Fibroblast of skin of scalp (primary cell): Measurements from ENCODE around the gene ABI3BP.

Source experiments
- DNase-seq: peaks from one replicate; pipeline ENCODE4 v3.0.0-alpha.2; 2013

Gene ABI3BP

GRCh38 chr3:100941041-100941440 is 52.2 kb downstream of the ABI3BP start:
- no peak for DNase-seq

DNA sequence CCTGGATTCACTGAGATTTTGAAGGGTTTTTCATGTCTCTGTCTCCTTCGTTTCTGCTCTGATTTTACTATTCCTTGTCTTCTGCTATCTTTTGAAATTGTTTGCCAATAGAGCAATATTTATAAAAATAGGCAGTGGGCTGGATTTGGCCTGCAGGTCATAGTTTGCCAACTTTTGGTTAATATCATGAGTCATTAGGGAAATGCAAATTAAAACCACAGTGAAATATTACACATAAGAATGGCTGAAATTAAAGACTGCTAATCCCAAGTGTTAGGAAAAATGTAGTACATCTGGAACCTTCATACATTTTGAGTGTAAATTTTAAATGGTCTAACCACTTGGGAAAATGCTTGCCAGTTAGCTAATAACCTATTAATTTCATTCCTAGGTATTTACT is 56.3 kb downstream of the ABI3BP start:
- no peak for DNase-seq

- DNase-seq = peak; percentile 51
Observed at GRCh38 chr3:100932491-100932890, 60.7 kb downstream of the ABI3BP start.

GRCh38 chr3:100928638-100929428 is 64.4 kb downstream of the ABI3BP start:
- DNase-seq = peak; percentile 94

DNA sequence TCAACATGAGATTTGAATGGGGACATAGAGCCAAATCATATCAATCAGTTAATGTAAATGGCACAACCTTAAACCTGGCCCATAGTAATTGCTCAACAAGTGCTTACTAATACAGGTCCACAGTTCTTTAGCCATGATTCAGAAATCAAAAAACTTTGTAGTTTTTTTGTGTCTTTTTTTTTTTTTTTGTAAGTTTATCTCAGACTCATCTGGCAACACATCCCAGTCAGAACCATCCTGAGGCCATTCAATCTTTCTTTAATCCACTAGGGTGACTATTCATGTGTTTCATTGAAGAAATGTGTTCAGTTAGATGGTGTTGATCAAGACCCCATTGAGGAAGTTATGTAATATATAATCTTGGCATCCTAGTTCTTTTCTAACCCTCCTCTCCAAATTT is 65.4 kb downstream of the ABI3BP start:
- DNase-seq = no peak

DNA sequence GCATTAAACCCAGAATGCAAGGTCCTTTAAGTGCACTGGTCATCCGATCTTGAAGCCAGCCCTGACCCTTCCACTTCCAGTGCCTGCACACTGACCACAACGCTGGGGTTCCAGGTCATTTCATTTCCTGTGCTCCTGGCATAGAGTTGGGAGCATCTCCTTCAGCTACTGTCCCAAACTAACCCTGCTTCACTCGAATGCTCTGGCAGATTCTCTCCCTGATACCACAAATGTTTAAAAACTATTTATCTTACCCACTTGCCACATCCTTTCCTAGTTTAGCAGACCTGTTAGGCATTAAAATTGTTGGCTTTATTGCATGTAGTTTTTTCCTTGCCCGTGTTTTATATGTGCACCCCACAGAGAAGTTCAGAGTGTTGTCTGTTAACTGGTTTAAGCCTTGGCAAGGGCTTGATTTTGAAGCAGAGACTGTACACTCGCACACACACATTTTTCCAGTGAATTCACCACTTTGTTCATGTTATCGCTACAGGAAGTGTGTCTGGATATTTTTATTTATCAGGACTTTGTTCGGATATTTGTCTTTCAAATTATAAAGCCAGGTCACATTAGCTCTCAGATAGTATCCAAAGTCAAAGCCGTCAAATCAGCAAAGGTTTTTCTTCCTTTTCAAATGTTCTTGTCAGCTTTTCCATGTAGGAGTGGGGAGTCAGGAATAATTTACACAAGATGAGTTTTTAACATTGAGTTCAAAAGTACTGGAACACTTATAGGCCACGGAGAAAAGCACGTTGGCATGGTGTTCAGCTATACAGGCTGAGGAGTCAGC is 77.3 kb downstream of the ABI3BP start:
- no peak for DNase-seq

DNA sequence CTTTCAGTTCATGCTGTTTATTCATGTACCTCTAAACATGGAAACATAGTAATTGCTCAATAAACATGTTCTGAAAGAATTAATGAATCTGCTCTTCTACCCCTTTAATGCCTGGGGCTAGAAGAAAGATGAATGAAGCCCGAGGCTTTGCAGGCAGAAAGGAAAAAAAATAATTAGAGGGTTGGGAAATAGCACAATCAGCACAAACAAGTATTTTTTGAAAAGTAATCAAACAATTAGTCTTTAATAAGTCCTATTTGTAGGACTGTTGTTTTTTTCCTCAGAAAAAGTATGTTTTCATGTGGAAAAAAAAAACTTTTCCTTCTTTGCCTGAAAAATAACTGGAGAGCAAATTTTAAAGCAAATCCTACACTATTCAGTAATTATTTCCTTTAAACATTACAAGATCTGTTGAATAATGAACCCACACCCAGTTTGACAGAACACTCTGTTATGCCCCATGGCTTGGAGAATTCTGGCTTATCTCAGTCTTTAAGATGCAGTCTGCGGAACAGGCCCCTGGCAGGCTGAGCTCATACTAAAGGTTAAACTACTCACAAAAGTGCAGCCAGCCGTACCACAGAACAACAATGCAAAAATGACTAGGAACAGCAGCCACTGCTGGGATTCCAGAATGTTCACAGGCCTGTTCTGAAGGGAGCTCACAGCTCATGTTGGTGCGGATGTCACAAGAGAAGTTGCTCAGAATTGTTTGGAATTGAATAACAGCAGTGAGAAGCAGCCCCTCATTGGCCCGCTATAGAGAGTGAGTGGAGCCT is 79.2 kb downstream of the ABI3BP start:
- no peak for DNase-seq

DNA sequence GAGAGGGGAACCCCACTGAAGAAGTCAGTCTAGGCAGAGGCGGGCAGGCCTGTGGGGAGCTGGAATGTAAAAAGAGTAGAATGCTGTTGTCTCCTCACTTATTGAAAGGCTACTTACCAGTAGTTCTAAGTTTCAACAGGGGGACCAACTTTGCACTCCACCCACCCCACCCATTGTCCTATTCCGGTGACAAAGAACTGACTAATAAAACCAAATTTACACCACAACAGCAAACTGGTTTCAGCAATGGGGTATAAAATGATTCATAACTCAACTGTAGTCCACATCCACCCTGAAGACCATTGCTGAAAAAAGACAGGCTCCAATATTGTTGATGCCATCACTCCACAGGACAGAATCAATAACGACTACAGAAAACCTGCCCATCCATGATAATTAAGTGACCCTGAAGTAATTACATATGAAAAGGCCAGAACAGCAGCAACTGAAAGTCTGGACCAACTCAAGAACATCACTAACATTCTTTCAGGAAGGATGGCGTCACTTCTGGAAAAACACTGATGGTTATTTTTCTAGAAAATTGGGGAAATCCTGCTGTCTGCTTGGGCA is 80.2 kb downstream of the ABI3BP start:
- DNase-seq = no peak

GRCh38 chr3:100912571-100912970 is 80.7 kb downstream of the ABI3BP start:
- no peak for DNase-seq

DNA sequence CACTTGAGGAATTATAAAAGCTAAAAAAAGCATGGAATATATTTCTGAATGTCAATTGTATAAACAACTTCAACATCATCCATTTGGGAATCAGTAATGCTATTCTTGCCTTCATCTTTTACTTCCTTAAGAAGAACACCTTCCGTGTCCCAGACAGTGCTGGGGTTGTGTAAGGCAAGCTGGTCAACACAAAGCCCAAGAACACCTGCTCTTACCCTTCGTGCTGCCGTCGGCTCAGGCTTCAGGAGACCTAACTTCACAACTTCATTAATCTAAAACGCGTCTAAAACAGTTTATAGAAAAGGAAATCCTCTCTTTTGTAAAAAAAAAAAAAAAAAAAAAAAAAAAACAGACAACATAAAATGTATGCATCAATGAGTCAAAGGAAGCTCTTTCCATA is 81.3 kb downstream of the ABI3BP start:
- DNase-seq = no peak

GRCh38 chr3:100910986-100911385 is 82.2 kb downstream of the ABI3BP start:
- DNase-seq = no peak

- peak; percentile 95 for DNase-seq
Observed at GRCh38 chr3:100902572-100902971, 90.6 kb downstream of the ABI3BP start.

DNA sequence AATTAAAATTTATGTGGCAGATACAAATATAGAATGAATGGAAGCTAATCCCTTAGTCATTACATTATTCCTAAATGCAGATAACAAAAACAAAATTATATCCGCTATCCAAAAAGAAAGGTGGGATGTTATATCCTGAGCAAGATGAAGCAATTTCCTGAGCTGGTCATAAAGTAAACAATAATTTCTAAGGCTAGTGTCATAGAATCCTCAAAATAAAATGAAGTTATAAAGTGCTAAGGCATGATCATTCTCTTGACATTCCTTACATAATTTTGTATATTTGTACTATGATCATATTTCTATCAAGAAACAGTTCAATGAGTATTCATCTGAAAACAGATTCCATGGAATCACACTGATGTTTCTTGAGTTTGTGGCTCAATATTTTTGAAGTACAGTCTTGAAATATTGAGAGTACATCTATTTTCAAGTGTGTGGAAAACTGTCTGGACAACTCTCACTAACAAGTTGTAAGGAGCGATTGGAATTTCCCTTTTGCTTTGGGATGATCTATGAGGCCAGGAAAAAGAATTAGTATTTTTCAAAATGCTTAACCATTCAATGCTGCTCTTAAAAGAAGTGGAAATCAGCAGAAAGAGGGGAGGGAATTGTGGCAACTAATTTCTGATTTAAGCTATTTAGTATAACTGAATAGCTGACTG is 92.4 kb downstream of the ABI3BP start:
- peak; percentile 36 for DNase-seq

DNA sequence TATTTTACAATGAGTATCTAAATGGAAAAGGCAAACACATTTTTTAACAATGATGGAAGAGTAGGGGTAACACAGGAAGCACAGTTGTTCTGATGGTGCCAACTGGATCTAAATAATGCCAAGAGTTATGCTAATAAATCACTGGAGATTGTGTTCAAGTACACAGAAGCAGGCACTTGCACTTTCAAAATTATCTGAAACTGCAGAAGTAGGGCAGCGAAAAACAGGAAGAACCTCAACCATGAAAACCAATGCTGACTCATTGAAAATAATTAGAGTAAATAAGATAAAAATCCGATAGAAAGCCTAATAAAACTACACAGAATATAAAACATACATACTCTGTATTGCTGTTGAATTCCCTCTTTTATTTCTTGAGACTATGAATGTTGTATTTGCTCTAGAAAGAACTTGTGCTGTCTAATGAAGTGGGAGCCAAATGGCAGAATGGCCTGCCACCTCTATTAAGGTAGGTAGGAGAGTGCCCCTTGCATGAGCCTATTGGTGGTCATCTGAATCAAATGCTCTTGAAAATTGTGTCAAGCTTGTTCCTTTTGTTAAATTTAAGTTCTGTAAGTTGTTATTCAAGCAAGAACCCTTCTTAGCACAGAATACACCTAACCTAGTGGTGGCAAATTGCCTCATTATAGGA is 93.7 kb downstream of the ABI3BP start:
- no peak for DNase-seq

DNA sequence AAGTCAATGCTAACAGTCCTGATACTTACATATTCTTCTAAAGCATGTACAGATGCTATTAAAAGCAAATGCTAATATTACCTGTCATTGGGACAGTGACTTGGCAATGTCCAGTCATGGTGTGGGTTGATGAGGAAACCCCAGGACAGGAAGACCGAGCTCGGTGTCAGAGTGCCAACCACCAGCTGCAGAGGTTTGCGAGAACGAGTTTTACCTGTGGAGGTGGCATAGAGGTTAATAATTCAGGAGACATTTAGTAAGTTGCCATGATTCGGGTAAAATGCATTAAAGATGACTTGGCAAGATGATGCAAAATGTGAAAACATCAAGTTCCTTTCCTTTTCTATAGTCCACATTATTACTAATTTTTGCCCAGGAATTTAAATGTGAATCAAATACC is 94.5 kb downstream of the ABI3BP start:
- no peak for DNase-seq

GRCh38 chr3:100896994-100897393 is 96.2 kb downstream of the ABI3BP start:
- DNase-seq = no peak

DNA sequence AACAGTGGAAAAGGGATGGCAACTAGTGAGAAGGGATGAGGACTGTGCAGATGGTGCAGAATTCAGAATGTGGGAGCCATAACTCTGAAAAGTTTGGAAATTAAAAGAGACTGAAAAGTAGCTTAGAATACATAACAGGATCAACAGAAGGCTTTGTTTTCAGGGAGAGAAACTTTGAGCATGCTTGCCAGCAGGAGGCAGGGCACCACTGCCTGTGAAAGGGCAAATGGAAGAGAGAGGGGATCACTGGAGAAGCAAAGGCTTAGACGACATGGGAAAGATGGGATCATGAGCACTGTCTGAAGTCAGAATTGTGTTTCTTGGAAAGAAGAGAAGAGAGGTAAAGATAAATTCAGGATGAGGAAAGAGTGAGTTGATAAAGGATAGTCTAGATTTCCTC is 99.6 kb downstream of the ABI3BP start:
- DNase-seq = peak; percentile 50

DNA sequence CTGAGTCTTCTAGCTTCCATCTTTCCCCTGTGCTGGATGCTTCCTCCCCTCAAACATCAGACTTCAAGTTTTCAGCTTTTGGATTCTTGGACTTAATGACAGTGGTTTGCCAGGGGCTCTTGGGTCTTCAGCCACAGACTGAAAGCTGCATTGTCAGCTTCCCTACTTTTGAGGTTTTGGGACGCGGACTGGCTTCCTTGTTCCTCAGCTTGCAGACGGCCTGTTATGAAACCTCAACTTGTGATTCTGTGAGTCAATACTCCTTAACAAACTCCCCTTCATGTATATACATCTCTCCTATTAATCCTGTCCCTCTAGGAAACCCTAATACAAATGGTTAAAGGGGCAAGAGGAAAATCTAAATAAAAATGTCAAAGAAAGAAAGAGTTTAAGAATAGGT is 100.1 kb downstream of the ABI3BP start:
- DNase-seq = no peak

DNA sequence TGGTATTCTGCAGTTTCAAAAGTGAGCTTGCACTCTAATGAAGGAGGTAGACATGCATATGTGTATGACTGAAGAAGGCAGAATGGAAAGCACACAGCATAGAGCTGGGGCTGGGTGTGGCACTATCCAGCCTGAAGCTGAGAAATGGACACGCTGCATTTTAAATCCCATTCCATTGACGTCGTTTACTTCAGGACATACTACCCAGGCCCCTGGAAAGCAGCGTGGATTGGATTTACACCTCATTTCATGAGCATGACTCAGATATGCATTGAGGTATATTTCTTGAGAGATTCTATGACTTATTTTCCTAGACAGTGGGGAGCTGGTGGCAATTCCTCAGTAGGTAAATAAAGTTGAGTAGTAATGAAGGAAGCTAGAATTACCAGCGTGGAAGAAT is 101.4 kb downstream of the ABI3BP start:
- peak; percentile 45 for DNase-seq

DNA sequence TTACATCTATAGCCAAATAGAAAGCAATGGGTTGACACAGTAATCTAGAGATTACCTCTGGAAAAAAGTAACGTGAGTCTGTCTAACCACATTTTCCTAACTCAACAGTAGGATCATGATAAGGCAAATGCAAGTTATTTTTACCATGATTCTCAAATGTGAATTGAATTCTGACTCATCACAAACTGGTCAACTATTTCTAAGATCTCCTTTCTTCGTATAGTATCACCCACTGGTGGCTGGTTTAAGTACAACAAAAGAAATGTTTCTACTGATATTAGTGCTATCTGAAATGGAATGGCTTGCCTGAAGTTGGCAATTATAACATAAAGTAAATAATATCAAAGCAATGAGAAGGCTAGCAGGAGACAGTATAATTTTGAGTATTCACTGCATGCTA is 102.2 kb downstream of the ABI3BP start:
- peak; percentile 63 for DNase-seq

GRCh38 chr3:100888881-100889280 is 104.3 kb downstream of the ABI3BP start:
- no peak for DNase-seq

DNA sequence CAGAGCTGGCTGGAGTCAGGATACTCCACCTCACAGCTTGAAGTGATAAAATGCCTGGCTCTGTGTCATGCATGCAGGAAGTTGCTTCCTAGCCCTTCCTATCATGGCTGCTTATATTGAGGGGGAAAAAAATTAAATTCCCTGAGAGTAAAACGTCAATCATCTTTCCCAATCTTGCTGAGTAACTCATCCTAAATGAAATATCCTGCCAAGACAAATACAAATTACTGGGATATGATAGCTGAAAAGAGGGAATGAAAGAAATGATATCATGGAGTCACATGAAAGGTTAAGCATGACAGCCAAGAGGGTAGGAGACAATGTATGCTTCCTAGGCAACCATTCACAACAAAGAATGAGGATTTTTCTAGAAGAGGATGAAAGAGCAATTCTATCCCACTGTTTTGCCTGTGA is 110.6 kb downstream of the ABI3BP start:
- DNase-seq = peak; percentile 82
